SIG-M5 (cell line): Measurements from ENCODE around the gene SMIM27.
"Not testable (repeated sequence)": the region's sequence is repeated elsewhere in the genome, so short reads cannot be mapped to it uniquely, and the experiment has no call there.

Source experiments
- DNase-seq: peaks from one replicate; lab custom pipeline; 2025; lab: John Stamatoyannopoulos, UW

Gene SMIM27, protein sequence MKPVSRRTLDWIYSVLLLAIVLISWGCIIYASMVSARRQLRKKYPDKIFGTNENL

DNA sequence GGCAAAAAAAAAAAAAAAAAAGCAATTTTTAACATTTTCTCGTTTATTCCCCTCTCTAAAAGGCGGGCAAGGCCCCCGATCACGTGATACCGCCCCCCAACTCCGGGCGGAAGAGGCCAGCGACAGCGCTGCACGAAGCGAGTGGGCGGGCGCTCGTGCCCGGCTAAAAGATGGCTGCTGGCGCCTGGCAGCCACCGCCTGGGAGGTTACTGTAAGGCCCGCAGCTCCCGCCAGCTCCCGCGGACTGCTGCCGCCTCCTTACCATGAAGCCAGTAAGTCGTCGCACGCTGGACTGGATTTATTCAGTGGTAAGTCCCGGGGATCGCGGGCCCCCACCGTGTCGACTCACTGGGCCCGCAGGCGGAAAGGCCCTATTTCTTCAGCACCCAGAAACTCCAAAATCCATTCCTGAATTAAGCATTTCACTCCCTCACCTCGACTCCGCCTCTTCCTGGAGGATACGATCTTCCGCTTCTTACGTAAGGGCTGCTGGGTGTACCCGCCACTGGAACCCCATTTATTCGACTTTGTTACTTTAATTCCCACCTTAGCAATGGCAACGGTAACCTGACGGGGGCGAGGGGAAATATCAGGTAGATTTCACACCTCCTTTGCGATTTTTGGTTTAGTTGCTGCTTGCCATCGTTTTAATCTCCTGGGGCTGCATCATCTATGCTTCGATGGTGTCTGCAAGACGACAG lies at the start of gene SMIM27, which contains the start of gene TOPORS:
TSS of gene SMIM27 (plus strand) at position 156 of the 701 bp plus-strand sequence. CDS start at position 264, 108 bp downstream.
TSS of gene TOPORS (minus strand) at position 415 of the 701 bp plus-strand sequence. CDS start at position 265, 150 bp downstream.
- peak; percentile 40 for DNase-seq

DNA sequence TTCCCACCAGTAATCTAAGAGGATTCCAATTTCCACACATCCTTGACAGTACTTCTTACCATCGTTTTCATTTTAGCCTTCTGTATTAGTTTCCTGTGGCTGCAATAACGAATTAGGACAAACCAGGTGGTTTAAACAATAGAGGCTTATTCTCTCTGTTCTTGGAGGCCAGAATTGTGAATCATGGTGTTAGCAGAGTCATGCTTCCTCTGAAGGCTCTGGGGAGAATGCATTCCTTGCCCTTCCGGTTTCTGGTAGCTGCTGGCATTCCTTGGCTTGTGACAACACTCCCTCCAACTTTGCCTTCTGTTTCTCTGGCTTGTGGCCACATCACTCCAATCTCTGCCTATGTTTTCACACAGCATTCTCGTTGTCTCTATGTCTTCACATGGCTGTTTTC lies 49.7 kb upstream of the SMIM27 start:
- DNase-seq: no peak

DNA sequence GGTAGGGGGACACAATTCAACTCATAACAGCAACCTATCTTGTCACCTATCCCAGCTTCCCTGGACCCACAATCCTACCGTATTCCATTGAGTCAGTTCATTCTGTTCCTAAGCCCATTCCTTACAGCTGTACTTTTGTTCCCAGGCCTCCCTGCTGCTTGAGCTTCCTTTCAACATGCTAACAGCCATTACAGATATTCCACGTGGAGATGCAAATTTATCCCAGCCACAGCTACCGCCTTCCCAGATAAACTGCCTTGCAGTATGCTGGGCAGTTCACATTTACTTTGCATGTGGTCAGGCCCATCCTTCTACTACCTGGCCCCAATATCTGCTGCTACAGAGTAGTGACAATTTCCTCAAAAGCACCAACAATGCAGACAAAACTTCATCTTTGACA lies 49.1 kb upstream of the SMIM27 start:
- DNase-seq: no peak

DNA sequence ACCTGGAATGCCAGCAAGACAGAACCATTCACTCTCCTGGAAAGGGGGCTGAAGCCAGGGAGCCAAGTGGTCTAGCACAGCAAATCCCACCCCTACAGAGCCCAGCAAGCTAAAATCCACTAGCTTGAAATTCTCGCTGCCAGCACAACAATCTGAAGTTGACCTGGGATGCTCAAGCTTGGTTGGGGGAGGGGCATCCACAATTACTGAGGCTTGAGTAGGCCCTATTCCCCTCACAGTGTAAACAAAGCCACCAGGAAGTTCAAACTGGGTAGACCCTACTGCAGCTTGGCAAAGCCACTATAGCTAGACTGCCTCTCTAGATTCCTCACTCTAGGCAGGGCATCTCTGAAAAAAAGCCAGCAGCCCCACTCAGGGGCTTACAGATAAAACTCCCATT lies 43.4 kb upstream of the SMIM27 start:
- DNase-seq: no peak

DNA sequence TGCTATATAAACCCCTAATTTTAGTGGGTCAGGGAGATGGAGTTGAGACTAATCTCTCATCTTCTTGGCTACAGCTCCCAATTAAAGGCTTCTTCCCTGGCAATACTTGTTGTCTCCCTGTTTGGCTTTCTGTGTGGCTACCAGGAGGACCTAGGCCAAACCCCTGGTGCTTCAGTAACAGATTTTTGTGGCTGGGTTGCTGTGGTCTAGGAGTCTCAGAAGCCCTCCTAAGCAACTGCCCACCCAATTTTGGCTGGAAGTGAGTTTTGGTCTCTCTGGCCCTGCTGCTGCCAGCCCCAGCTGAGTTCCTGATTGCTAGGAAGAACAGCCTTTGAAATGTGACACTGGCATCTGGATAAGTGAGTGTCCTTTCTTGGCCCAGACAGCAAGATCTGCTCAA lies 35.9 kb upstream of the SMIM27 start:
- DNase-seq: no peak

DNA sequence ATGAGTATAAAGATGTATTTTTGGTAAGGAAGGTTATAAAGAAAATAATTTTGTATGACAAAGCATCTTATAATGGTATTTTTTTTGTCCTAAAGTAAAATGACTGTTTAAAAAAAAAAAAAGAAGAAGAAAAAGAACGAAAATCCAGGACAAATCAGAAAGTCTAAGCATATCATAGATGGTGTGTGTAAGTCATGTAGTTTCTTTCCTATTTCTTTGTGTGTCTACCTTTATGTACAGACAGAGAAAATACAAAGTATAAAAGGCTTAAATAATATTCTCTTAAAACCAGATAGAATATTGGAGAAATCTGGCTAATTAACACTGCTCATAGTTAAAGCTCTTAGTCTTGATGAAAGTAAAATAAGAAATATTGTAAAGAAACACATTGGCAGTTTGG lies 33.9 kb upstream of the SMIM27 start:
- DNase-seq: no peak

DNA sequence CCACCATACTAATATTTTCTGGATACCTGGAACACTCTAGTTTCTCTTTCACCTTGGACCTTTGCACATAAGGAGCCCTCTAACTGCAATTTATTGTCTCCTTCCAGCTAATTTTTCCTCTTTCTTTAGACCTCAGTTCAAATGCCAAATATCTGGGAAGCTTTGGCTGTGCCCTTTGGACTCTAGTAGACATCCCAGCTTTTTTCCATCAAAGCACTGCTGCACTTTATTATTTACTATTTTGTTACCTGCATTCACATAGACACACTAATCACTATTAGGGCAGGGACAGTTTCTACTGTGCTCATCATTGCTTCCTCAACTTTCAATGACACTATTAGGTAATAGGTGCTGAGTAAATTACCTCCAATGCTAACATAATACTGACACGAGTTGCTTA lies 28.2 kb upstream of the SMIM27 start:
- no peak for DNase-seq

DNA sequence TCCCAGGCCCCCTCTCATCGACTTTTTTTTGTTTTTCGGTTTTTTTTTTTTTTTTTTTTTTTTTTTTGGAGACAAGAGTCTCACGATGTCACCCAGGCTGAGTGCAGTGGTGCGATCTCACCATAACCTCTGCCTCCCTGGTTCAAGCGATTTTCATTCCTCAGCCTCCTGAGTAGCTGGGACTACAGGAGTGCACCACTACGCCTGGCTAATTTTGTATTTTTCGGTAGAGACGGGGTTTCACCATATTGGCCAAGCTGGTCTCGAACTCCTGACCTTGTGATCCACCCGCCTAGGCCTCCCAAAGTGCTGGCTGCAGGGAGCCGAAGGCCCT lies 27.6 kb upstream of the SMIM27 start:
- not testable (repeated sequence) for DNase-seq

DNA sequence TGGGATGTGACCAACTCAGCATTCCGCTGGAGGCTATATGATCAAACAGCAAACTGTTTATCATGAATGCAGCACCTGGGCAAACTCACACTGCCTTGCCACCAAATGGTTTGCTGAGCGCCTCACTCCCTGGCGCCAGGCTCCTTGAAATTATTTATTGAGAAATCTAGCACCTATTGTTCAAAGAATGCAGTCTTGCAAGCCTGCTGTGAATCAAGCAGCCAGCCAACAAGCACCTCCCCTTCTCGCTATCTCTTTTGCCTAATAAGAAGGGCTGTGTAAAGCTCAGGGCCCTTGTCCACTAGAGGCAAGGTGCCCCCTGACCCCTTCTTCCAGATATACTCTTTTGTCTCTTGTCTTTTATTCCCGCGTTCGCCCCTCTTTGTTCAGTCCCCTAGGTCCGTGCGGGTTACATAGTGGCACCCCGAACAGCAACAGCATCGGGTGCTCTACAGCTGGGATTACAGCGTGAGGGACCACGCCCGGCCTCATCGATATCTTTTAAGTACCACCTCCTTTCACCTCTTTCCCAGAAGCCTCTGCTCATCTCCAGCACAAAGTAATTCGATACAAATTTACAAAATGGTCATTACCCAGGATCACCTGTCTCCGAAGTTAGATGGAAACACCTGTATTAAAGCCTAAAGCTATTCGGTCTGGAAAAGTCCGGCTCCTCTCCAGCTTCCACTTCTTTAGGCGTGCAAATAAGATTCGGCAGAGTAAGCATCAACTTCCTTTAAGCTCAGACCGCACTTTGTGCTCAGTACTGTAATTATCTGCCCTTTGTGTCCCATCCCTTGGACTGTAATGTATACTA lies 27.0 kb upstream of the SMIM27 start:
- DNase-seq: no peak

DNA sequence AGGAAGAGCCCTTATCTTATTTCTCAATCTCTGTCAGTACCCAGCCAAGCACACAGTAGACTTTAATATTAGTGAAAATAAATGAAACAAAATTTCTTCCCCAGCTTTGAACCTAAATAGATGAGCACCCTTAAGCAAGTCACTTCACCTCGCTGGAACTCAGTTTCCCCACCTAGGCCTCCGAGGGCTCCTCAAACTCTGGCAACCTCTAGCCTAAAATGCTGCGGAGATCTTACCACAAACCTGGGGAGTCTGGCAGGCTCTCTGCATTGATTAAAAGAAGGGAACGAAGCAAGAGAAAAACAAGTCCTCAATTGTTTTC lies 26.5 kb upstream of the SMIM27 start:
- no peak for DNase-seq

DNA sequence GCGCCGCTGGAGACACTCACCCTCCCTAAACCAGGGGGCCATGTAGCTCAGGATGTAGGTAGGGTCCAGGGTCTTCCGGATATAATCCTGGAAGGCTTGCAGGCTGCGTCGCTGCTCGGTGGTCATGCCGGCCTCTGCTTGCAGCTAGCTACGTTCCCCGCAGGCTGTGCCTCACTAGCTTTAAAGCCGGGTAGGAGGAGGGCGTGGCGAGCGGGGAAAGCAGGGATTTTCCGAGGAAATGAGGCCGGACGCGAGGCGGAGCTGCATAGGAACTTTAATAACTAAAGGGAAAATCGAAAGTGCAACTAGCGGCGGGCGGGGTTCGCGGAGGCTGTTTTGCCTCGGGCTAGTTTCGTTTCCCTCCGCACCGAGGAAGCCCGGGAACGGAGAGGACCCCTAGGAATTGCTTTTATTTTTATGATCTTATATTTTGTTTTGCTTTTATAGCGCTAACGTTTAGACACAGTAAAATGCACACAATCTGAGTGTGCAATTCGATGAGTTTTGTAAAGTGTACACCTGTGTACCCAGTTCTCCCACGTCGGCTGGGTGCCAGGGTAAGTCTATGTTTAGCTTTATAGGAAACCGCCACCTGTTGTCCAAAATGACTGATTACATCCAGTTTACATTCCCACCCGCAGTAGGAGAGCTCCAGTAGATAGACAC lies 26.0 kb upstream of the SMIM27 start, which contains the start of gene RIGI:
TSS of gene RIGI (minus strand) at position 156 of the 666 bp plus-strand sequence. CDS start at position 126, 30 bp downstream.
- no peak for DNase-seq

DNA sequence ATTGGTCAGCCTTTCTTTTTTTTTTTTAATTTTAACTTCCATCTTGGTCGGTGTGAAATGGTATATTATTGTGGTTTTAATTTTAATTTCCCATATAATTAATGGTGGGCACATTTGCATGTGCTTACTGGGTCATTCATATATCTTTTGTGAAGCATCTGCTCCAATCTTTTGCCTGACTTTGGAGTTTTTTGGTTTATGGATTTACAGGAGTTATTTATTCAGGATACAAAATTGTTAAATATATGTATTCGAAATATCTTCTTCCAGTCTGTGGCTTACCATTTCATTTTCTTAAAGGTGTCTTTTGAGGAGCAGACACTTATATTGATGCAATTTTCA lies 25.4 kb upstream of the SMIM27 start:
- DNase-seq: no peak

DNA sequence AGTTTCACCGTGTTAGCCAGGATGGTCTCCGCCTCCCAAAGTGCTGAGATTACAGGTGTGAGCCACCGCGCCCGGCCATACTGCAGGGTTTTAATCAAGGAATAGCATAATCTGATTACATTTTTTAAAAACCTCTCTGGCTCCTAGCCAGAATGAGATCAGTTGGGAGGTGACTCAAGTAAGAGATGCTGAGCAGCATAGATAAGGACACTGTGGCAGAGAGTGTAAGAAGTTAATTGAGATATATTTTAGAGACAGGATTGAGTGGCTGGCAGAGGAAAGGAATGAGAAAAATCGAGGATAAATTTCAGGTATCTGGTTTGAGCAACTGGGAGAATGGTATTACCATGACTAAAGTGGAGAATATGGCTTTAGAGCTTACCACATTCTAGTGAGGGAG lies 18.8 kb upstream of the SMIM27 start:
- DNase-seq: no peak

DNA sequence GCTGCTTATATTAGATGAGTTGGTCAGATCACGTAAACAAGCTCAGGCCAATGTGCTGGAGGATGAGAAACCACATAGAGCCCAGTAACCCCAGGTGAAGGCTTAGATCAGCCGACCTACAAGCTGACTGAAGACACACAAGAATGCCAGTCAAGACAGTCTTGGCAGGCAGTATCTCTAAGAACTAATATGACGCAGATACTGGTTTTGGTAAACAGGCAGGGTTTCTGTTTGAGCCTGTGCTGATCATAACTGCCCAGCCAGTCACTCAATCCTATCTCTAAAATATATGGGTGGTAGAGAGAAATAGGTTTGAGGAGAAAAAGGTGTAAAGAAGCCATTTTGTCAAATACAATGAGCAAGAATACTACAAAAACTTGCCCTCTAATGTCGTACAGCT lies 18.3 kb upstream of the SMIM27 start:
- DNase-seq: no peak

DNA sequence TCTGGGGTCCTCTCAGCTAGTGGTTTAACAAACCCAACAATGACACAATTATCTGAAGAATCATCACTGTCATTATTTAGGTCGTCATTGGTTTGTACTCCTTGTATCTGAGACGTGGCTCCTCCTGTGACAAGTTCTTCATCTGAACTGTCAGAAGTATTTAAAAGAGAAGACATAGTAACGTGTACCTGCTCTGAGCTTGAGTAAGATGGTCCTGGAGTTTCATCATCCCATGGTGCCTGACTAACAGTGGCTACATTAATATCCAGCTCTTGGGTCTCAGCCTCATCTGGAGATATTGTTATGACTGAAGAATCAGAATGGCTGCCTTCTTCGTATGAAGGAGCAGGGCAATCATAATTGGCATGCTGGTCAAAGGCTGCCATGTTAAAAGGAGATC lies 9.1 kb upstream of the SMIM27 start:
- DNase-seq: no peak

DNA sequence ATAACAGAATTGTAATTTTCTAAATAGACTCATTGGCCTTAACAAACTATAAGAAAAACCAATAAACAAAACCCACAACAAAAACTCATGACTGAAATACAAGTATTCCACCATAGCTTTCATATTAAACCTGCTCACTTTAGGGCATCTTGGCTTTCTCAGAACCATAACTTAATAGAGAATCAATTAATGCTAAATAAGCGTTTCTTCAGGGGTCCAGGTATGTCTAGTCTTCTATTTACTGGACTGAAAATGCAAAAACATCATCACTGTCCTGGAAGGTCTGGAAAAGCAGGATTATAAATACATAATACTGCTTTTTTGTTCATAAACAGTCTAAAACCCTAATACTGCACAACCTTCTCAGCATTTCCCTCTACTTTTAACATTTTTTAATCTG lies 6.2 kb upstream of the SMIM27 start:
- no peak for DNase-seq

DNA sequence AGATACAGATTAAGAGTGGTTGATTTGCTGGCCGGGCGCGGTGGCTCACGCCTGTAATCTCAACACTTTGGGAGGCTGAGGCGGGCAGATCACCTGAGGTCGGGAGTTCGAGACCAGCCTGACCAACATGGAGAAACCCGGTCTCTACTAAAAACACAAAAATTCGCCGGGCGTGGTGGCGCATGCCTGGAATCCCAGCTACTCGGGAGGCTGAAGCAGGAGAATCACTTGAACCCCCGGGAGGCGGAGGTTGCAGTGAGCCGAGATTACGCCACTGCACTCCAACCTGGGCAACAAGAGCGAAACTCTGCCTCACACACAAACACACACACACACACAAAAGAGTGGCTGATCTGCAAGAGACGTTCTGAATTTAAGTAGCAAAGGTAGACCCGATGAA lies 3.9 kb upstream of the SMIM27 start:
- not testable (repeated sequence) for DNase-seq

DNA sequence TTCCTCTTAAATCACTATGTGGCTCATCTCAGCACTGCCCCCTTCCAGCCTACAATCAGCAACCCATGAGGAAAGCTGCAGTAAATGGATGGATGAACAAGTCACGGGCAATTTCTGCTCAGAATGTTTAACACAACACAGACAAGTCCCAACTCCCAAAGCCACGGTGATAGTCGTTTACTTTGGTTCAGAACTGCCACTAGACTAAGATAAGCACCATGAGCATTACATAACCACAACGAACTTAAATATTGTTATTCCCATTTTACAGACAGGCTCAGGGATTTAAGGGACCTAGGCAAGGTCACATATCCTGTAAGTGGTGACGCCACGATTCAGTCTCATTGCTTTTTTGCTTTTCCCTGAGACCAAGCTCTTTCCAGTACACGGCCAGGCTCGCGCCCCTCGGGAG lies 2.0 kb upstream of the SMIM27 start:
- no peak for DNase-seq

DNA sequence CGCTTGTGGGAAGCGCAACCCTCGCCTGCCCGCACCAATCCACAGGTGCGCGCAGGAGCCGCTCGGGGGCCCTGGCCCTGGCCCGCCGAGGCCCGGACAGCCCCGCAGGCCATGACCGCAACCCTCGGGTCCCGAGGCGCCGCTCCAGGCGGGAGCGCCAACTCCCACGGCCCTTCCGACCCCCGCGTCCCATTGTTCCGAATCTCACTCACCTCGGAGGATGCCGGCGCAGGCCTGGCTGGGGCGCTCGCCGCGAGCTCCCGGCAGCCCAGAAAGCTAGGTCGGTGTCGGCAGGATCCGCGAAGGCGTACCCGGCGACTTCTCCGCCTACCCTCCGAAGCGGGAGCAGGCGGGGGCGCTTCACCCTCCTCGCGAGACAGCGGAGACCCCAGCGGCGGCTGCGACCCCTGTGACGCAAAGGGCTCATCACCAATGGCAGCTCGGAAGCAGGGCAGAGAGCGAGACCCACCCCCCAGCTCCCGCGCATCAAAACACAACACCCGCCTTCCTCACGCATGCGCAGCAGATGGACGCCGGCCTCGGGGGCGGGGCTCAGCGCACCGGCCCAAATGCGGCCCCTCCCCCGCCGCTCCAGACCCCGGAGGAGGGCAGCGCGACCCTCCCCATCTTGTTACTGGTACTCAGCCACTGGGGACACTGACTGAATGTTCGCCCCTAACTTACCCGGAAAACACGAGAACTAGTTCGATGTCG lies 1.4 kb upstream of the SMIM27 start:
- DNase-seq: peak; percentile 22

DNA sequence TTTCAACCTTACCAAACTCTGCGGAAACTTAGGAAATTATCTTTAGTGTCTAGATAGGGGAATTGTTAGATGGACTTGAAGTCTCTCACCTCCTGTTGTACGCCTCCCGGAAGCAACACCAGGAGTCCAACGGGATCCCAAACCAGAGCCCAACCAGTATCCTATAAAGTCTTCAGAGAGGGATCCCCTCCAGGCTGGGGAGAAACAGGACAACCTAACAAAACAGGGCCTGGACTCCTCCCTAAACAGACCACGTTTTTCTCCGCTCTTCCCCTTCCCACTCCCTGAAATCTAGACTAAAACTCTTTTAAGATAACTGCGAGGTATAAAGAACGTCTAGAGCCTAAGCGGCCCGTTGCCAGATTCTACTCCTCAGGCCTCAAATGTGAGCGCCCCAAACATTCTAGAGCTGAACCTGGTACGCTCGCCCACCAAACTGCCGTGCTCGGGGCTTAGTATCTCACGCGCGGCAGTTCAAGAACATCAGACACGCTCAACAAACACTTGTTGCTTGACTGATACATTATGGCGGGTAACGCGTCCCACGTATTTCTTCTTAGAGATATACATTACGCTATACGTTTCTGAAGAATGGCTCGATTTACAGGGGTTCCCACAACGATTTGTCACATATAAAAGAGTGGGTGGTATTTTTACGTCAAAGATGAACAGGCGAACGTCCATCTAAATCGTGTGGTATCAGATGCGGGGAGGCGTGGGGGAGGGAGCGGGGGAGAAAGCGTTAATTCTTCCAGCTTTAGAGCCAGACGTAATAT lies 663 bp upstream of the SMIM27 start:
- DNase-seq: no peak

DNA sequence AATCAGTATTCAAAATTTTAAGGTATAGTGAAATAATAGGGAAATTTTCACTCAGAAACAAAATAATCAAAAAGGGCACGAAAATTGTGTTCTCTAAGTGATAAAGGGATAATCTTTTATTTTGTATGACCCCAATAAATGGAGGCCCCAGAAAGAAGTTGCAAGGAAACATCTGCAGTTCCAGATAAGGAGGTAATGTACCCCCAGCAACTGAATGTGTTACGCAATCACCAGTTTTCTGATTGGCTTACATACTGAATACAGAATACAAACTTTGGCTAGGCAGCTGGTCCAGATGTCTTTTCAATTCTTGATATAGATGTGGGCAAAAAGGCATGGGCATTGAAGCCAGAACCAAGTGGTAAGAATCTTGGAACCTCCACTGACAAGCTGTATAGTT lies 2.0 kb downstream of the SMIM27 start:
- no peak for DNase-seq

DNA sequence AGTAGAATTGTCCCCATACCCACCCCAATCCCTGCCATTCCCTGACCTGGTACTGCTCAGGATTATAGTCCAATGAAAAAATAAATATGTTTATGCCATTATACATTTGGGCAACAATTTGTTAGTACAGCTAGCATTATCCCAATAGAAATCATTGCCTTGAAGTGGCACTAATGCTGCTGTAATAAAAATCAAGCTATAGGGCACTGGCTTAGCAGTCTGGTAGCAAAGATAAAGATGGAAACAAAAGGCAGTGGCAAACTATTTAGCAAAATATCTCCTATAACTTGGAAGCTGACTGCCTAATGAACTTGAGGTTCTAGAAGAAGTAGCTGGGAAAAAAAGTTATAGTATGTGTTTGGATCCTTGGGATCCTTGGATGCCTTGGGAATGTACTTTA lies 2.5 kb downstream of the SMIM27 start:
- DNase-seq: no peak
